Prostate gland (tissue), 2 donors: Measurements from ENCODE around the gene EEF1AKMT3. TPM values are rescaled to one million over a fixed set of nuclear protein-coding genes. Genes with fewer than 3 reads are reported as not detected.
A peak's percentile ranks its signal among the peaks of the same experiment; 100 is the strongest.

Experiments used
- DNase-seq: peaks from one replicate; pipeline ENCODE4 v3.0.0-alpha.2; 2019; ENCODE audit warnings: low spot score
- H3K27ac ChIP-seq, 2 donors: fragments of 200-600 bp; sonication (generic); 2 replicates each; pipeline ENCODE4 v1.5.1; 2017 to 2019
- H3K27me3 ChIP-seq: fragments of 200-600 bp; sonication (generic); replicated peaks from 2 replicates; pipeline ENCODE4 v1.5.1; 2019; ENCODE audit not compliant: insufficient read depth
- H3K36me3 ChIP-seq, 2 donors: fragments of 200-600 bp; sonication (generic); 1 replicate in 1 of 2; 2 replicates in 1 of 2; pipeline versions ENCODE4 v1.5.1 to v1.8.1; 2017 to 2019
- H3K4me1 ChIP-seq: fragments of 200-600 bp; sonication (generic); replicated peaks from 2 replicates; pipeline ENCODE4 v1.5.1; 2019
- H3K4me3 ChIP-seq, 2 donors: fragments of 200-600 bp; sonication (generic); 2 replicates each; pipeline ENCODE4 v1.5.1; 2017 to 2019
- H3K9me3 ChIP-seq: fragments of 200-600 bp; sonication (generic); 2 replicates; pipeline ENCODE4 v1.5.1; 2017
- POLR2A ChIP-seq: fragments of 450-650 bp; IDR thresholded peaks from one replicate; pipeline ENCODE4 v1.6.1; 2016; ENCODE audit warnings: antibody characterized with exemption, mild to moderate bottlenecking
- POLR2AphosphoS5 ChIP-seq: sonication (generic); formaldehyde crosslinking; IDR thresholded peaks from one replicate; pipeline ENCODE4 v1.6.1; 2017; ENCODE audit warnings: antibody characterized with exemption
- WGBS: methylation state at CpG from one replicate; pipeline ENCODE4 v1.1.5; 2018; 5-methylcytosine and 5-hydroxymethylcytosine counted together
- intact Hi-C: fragments of 100-400 bp; cut with DNase I; formaldehyde crosslinking; loops from one replicate; pipeline ENCODE4 v1.14.2; 2022
- total RNA-seq, 2 donors: library from RNA; depleted of rRNA; stranded (reverse); fragments of >200 nt; gene quantifications; one replicate each; pipeline ENCODE4 v1.1.0, GENCODE V29; 2016
- TF ChIP-seq, protein P1 (sequence below), 4 experiments: fragments of 200-600 bp in 2 of 4; fragments of 450-650 bp in 2 of 4; sonication (generic) in 2 of 4; IDR thresholded peaks; 1 replicate in 3 of 4; 2 replicates in 1 of 4; pipeline ENCODE4 v1.5.1; 2016 to 2019; ENCODE audit warnings: antibody characterized with exemption in 4 of 4, mild to moderate bottlenecking in 2 of 4, moderate library complexity in 2 of 4

EEF1AKMT3 gene
- total RNA-seq, 2 donors from 2014 or later: 12.1 to 12.6 TPM

DNA sequence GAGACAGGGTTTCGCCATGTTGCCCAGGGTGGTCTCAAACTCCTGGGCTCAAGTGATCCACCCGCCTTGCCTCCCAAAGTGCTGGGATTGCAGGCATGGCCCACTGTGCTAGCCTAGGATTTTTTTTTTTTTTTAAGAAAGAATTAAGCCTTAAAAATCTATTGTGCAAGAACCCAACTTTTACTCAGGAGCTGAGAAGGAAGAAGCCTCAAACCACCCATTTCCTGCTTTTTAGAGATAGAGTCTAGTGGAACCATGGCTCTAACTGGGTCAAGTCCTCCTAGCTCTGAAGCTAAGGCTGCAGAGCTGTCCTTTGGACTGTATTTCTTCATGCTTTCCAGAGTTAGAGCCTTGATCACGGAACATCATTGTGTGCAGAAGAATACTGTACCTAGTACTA lies 8.8 kb downstream of the EEF1AKMT3 start:
- WGBS: 94% methylated on average over 3 of the region's 3 CpGs
- no peak for DNase-seq
- no peak for TF ChIP-seq POLR2A
- TF ChIP-seq, protein P1, sequence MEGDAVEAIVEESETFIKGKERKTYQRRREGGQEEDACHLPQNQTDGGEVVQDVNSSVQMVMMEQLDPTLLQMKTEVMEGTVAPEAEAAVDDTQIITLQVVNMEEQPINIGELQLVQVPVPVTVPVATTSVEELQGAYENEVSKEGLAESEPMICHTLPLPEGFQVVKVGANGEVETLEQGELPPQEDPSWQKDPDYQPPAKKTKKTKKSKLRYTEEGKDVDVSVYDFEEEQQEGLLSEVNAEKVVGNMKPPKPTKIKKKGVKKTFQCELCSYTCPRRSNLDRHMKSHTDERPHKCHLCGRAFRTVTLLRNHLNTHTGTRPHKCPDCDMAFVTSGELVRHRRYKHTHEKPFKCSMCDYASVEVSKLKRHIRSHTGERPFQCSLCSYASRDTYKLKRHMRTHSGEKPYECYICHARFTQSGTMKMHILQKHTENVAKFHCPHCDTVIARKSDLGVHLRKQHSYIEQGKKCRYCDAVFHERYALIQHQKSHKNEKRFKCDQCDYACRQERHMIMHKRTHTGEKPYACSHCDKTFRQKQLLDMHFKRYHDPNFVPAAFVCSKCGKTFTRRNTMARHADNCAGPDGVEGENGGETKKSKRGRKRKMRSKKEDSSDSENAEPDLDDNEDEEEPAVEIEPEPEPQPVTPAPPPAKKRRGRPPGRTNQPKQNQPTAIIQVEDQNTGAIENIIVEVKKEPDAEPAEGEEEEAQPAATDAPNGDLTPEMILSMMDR (IDR thresholded peaks at IDR 0.05): no peak
- TF ChIP-seq POLR2AphosphoS5: no peak
- H3K4me1 ChIP-seq: no peaks in the 10 kb centered on the region
- H3K4me3 ChIP-seq: no peak overlapping the region
- no peaks in the 10 kb centered on the region for H3K36me3 ChIP-seq
- intact Hi-C loops: loop anchor here (5.0 kb wide), 2 partner anchors 46 to 116 kb away; no protein-coding TSS in a partner anchor
- H3K9me3 ChIP-seq: no peaks in the 10 kb centered on the region
- no peak overlapping the region for H3K27ac ChIP-seq
- no peaks in the 10 kb centered on the region for H3K27me3 ChIP-seq

DNA sequence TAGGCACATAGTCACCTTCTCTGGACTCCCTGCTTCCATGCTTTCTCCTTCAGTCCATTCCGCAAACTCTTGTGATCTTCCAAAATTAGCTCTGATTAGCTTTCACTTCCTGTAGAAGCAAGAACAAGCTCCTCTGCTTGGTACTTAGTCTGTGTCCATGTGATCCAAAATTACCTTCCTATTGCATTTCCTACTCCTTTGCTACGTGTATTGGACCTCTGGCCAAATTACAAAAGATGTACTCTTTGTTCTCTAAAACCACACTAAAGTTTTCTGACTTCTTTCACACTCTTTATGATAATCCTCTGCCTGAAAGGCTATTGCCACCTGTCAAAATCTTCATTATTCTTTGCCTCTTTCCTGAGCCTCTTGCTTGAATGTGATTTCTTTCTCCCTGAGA lies 9.4 kb downstream of the EEF1AKMT3 start:
- H3K27ac ChIP-seq: no peak overlapping the region
- H3K27me3 ChIP-seq: no peaks in the 10 kb centered on the region
- no peaks in the 10 kb centered on the region for H3K4me1 ChIP-seq
- no peaks in the 10 kb centered on the region for H3K9me3 ChIP-seq
- TF ChIP-seq, protein P1 (IDR thresholded peaks at IDR 0.05): no peak
- TF ChIP-seq POLR2AphosphoS5 (no peak), POLR2A (no peak)
- 70% methylated on average over 2 of the region's 2 CpGs for WGBS
- intact Hi-C loops: loop anchor here (5.0 kb wide), 2 partner anchors 46 to 116 kb away; no protein-coding TSS in a partner anchor
- no peak overlapping the region for H3K4me3 ChIP-seq
- H3K36me3 ChIP-seq: no peaks in the 10 kb centered on the region
- no peak for DNase-seq

DNA sequence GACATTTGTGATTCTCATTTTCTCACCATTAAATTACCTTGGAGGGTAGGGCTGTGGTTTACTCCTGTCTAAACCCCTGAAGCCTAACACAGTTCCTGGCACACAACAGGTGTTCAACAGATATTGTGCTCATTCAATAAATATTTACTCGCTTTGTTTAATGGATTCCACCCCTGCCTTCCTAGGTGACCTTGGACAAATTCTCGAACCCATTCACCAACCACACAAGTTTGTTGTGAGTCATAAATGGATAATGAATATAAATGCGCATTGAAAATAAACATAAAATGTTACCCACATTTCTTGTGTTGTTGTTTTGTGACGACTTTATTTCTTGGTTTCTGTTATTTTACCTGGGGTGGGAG lies 9.8 kb downstream of the EEF1AKMT3 start:
- no peaks in the 10 kb centered on the region for H3K9me3 ChIP-seq
- no peak for DNase-seq
- no peak for TF ChIP-seq POLR2AphosphoS5
- TF ChIP-seq POLR2A: no peak
- TF ChIP-seq, protein P1 (IDR thresholded peaks at IDR 0.05): no peak
- peak overlapping the region in 1 of 2 donors; percentile 93 for H3K4me3 ChIP-seq
- WGBS: 22% methylated on average over 4 of the region's 4 CpGs
- peaks cover 0 to 2% of the 10 kb centered on the region in 2 donors for H3K36me3 ChIP-seq
- H3K27me3 ChIP-seq: no peaks in the 10 kb centered on the region
- H3K27ac ChIP-seq: no peak overlapping the region
- intact Hi-C loops: loop anchor here (5.0 kb wide), 2 partner anchors 45 to 115 kb away; no protein-coding TSS in a partner anchor
- H3K4me1 ChIP-seq: no peaks in the 10 kb centered on the region

DNA sequence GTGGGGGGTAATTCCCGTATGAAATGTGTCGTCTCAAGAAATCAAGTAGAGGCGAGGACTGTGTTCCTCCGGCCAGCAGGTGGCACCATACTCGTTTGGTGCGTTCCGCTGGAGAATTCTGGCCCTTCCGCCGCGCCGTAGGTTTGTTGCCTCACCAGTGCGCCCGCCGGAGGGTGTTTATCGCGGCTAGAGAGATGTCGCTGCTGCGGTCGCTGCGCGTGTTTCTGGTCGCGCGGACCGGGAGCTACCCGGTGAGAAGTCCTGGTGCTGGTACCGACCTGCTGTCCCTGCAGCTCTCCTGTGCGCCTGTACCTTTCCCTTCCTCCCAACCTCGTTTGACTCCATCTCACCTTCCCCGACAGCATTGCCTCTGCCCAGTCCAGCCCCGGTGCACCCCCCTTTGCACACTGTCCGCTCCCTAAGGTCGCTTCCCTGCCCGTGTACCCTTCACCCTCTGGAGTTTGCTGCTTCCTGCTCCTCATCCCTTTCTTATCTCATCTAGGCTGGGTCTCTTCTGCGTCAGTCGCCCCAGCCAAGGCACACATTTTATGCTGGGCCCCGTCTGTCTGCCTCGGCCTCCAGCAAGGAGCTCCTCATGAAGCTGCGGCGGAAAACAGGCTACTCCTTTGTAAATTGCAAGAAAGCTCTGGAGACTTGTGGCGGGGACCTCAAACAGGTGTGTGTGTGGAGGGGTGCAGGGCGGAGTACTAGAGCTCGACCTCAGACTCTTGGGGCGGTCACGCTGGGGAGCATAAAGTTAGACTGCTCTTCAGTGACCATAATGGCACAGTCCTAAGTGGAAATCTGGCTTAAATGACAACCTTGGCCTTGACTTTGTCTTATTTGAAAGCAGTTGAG lies 10.4 kb downstream of the EEF1AKMT3 start, which contains the start of gene TSFM:
TSFM (plus strand) TSS at position 180 of the 858 bp plus-strand sequence; CDS start at position 195, 15 bp downstream.
- TF ChIP-seq POLR2AphosphoS5: peak; percentile 97
- no peak for TF ChIP-seq POLR2A
- TF ChIP-seq, protein P1 (IDR thresholded peaks at IDR 0.05): peak; percentile 95 to 98 (median 96)
- Histone ChIP-seq H3K9me3 (no peaks in the 10 kb centered on the region), H3K4me1 (no peaks in the 10 kb centered on the region), H3K27ac (peak within 1 kb of the TSS; percentile 28 to 71), H3K4me3 (peak within 1 kb of the TSS; percentile 58 to 93), H3K36me3 (peaks cover 0 to 4% of the 10 kb centered on the region in 2 donors), H3K27me3 (no peaks in the 10 kb centered on the region)
- intact Hi-C loops: loop anchor here (5.0 kb wide), 2 partner anchors 44 to 114 kb away; no protein-coding TSS in a partner anchor
- 1% methylated on average over 45 of the region's 45 CpGs for WGBS
- DNase-seq: peak; percentile 94
